ENCODE data around the gene ITPK1.

ITPK1 gene

DNA sequence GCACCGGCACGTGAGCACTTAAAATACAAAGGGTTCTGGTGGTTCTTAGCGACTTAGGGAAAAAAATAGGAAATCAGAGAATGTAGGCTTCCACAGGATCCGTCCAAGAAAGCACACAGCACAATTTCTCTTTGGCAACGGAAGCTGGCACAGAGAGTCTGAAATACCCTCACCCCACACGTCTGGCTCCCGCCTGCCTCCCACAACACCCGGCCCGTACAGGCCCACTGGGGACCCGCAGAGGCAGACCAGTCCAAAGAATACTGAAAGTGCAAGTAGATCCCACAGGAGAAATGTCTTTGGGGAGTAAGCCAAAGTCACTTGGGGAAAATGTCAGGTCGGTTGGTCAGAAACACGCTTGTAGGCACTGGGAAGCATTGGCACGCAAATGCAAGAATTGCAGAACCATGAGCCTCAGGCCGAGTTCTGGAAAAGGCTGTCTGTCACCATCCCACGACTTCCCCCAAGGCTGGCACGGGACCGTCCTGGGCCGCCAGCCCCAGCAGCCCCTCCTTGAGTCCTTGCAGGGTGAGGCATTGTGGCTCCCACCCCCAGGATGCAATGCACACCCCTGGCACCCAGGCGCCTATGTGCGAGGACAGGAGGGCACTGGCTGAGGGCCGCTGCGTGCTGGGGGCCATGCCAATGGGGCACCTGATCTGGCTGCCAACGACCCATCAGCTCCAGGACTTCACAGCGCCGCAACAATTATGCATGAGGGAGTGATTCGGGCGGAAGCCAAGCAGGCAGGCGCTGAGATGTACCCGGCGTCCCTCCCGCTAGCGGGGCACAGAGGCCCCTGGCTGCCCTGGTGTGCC lies 163.0 kb downstream of the ITPK1 start:
- no peak for TF ChIP-seq TAF1 (IDR thresholded peaks at IDR 0.05; ENCODE audit: borderline replicate concordance, insufficient read depth, low read length)
- TF ChIP-seq POLR2AphosphoS5 (IDR thresholded peaks at IDR 0.05; ENCODE audit: low read depth, low read length), result no peak
- no peak for TF ChIP-seq SIN3A (IDR thresholded peaks at IDR 0.05; ENCODE audit: borderline replicate concordance, insufficient read depth, low read length)
- TF ChIP-seq, protein P1, sequence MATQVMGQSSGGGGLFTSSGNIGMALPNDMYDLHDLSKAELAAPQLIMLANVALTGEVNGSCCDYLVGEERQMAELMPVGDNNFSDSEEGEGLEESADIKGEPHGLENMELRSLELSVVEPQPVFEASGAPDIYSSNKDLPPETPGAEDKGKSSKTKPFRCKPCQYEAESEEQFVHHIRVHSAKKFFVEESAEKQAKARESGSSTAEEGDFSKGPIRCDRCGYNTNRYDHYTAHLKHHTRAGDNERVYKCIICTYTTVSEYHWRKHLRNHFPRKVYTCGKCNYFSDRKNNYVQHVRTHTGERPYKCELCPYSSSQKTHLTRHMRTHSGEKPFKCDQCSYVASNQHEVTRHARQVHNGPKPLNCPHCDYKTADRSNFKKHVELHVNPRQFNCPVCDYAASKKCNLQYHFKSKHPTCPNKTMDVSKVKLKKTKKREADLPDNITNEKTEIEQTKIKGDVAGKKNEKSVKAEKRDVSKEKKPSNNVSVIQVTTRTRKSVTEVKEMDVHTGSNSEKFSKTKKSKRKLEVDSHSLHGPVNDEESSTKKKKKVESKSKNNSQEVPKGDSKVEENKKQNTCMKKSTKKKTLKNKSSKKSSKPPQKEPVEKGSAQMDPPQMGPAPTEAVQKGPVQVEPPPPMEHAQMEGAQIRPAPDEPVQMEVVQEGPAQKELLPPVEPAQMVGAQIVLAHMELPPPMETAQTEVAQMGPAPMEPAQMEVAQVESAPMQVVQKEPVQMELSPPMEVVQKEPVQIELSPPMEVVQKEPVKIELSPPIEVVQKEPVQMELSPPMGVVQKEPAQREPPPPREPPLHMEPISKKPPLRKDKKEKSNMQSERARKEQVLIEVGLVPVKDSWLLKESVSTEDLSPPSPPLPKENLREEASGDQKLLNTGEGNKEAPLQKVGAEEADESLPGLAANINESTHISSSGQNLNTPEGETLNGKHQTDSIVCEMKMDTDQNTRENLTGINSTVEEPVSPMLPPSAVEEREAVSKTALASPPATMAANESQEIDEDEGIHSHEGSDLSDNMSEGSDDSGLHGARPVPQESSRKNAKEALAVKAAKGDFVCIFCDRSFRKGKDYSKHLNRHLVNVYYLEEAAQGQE (IDR thresholded peaks at IDR 0.05; ENCODE audit: insufficient read depth in 1 of 2, low read depth in 2 of 2, low read length in 2 of 2), result no peak
- no peak for TF ChIP-seq FOXP2 (optimal IDR thresholded peaks at IDR 0.05; ENCODE audit: borderline replicate concordance, extremely low read depth, extremely low read length, insufficient read depth)

DNA sequence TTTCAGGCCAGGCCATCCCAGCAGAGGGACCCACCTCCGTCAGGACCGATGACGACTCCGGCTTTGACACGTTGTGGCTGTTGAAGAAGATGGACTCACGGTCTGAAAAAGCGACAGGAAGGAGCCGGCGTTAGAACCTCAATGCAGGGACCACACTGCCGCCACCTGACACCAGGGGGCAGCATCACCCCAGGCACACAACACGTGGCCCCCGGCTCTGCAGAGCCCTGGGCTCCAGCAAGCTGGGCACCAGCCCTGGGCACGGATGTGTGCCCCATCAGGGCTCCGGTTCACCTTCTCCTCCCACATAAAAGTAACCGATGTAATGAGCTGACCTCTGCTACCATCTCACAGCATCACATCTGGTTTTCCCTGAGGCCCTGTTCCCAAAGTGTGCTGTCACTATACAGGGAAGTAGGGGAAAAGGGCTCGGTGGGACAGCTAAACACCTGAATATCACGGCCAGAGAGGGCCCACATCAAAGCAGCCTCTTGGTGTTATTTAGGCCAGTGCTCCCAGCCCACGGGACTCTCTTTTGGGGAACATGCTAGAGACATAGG lies 163.7 kb downstream of the ITPK1 start:
- TF ChIP-seq FOXP2 (optimal IDR thresholded peaks at IDR 0.05; ENCODE audit: borderline replicate concordance, extremely low read depth, extremely low read length, insufficient read depth) (peak; percentile 40), SIN3A (IDR thresholded peaks at IDR 0.05; ENCODE audit: borderline replicate concordance, insufficient read depth, low read length) (no peak)

DNA sequence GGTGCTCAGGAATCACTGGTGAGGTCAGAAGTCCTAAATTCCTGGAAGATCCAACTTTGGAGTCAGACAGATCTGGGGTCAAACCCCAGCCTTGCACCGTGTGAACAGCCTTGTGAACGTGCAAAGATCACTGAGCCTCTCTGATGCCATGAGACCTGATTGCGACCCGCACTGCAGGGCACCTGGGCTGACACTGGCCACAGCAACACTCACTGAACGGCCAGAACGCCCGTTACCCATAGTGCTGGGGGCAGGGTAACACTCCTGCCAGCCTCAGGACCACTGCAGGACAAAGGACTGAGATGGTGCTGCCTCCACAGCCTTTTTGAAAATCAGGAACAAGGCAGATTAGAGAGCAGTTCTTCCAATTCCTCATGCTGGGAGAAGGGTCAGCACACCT lies 164.5 kb downstream of the ITPK1 start:
- TF ChIP-seq POLR2AphosphoS5 (IDR thresholded peaks at IDR 0.05; ENCODE audit: low read depth, low read length), result no peak
- TF ChIP-seq SIN3A (IDR thresholded peaks at IDR 0.05; ENCODE audit: borderline replicate concordance, insufficient read depth, low read length), result no peak
- TF ChIP-seq, protein P1 (IDR thresholded peaks at IDR 0.05; ENCODE audit: insufficient read depth in 1 of 2, low read depth in 2 of 2, low read length in 2 of 2), result no peak
- TF ChIP-seq TAF1 (IDR thresholded peaks at IDR 0.05; ENCODE audit: borderline replicate concordance, insufficient read depth, low read length), result no peak
- no peak for TF ChIP-seq FOXP2 (optimal IDR thresholded peaks at IDR 0.05; ENCODE audit: borderline replicate concordance, extremely low read depth, extremely low read length, insufficient read depth)

DNA sequence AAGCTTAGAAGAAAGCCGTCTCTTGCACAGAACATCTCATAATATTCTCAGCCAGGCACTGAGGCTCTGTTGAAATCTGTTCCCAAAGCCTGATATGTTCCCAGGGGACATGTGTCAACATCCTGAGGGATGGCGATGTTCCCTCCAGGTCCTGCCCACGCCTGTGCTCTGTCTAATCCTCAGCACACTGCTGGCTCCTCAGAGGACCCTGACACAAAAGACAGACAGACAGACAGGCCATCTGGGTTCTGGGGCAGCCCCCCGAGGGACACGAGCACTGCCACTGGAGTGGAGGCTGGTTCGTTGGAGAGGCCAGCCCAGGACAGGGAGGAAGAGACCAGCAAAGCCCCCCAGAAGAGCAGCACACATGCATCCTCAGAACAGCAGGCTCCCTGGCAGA lies 165.0 kb downstream of the ITPK1 start:
- TF ChIP-seq FOXP2 (optimal IDR thresholded peaks at IDR 0.05; ENCODE audit: borderline replicate concordance, extremely low read depth, extremely low read length, insufficient read depth) (no peak), SIN3A (IDR thresholded peaks at IDR 0.05; ENCODE audit: borderline replicate concordance, insufficient read depth, low read length) (no peak), TAF1 (IDR thresholded peaks at IDR 0.05; ENCODE audit: borderline replicate concordance, insufficient read depth, low read length) (no peak), POLR2AphosphoS5 (IDR thresholded peaks at IDR 0.05; ENCODE audit: low read depth, low read length) (no peak)
- TF ChIP-seq, protein P1 (IDR thresholded peaks at IDR 0.05; ENCODE audit: insufficient read depth in 1 of 2, low read depth in 2 of 2, low read length in 2 of 2), result no peak

DNA sequence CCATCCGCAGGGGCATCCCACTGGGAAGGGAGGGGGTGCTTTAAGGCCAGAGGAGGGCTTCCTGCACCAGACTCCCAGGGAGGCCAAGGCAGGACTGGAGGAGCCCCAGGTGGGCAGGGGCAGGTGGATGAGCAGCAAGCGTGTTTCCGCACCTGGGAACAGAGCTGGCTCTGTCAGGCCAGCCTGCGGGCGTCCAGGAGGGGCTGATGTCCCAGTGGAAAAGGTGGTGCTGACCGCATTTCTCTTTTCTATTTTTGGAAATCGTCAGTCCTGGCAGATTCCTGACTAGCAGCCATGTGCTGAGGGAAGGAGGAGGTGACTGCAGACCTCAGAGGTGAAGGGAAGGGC lies 165.6 kb downstream of the ITPK1 start:
- TF ChIP-seq, protein P1 (IDR thresholded peaks at IDR 0.05; ENCODE audit: insufficient read depth in 1 of 2, low read depth in 2 of 2, low read length in 2 of 2), result no peak
- no peak for TF ChIP-seq FOXP2 (optimal IDR thresholded peaks at IDR 0.05; ENCODE audit: borderline replicate concordance, extremely low read depth, extremely low read length, insufficient read depth)
- TF ChIP-seq POLR2AphosphoS5 (IDR thresholded peaks at IDR 0.05; ENCODE audit: low read depth, low read length), result no peak

All from PFSK-1 (cell line).